Lower leg skin (tissue), 3 donors: ENCODE data around the gene TRIM75.

Experiments used
- POLR2A ChIP-seq, 2 donors: fragments of 450-650 bp; IDR thresholded peaks; one replicate each; pipeline ENCODE4 v1.6.1; 2016 to 2017; ENCODE audit warnings: antibody characterized with exemption in 2 of 2, mild to moderate bottlenecking in 1 of 2, moderate library complexity in 1 of 2
- TF ChIP-seq, protein P1 (sequence below), 3 donors: fragments of 450-650 bp; IDR thresholded peaks; one replicate each; pipeline ENCODE4 v1.5.1; 2016; ENCODE audit warnings: antibody characterized with exemption in 3 of 3, mild to moderate bottlenecking in 3 of 3, moderate library complexity in 2 of 3

GRCh38 chr4:165031436-165032211 is 22.0 kb upstream of the TRIM75 start, which contains the start of gene TRIM60:
- TF ChIP-seq, protein P1, sequence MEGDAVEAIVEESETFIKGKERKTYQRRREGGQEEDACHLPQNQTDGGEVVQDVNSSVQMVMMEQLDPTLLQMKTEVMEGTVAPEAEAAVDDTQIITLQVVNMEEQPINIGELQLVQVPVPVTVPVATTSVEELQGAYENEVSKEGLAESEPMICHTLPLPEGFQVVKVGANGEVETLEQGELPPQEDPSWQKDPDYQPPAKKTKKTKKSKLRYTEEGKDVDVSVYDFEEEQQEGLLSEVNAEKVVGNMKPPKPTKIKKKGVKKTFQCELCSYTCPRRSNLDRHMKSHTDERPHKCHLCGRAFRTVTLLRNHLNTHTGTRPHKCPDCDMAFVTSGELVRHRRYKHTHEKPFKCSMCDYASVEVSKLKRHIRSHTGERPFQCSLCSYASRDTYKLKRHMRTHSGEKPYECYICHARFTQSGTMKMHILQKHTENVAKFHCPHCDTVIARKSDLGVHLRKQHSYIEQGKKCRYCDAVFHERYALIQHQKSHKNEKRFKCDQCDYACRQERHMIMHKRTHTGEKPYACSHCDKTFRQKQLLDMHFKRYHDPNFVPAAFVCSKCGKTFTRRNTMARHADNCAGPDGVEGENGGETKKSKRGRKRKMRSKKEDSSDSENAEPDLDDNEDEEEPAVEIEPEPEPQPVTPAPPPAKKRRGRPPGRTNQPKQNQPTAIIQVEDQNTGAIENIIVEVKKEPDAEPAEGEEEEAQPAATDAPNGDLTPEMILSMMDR (IDR thresholded peaks at IDR 0.05), result no peak
- TF ChIP-seq POLR2A (IDR thresholded peaks at IDR 0.05), result no peak
